BLaER1 (cell line): ENCODE results near the gene DISC1.

ENCODE experiments used
- H3K27ac ChIP-seq: shearing (Covaris generic); formaldehyde crosslinking; 2 replicates; pipeline ENCODE4 v1.8.1; 2022
- H3K27me3 ChIP-seq: shearing (Covaris generic); formaldehyde crosslinking; 2 replicates; pipeline ENCODE4 v1.8.1; 2022
- H3K36me3 ChIP-seq: shearing (Covaris generic); formaldehyde crosslinking; 2 replicates; pipeline ENCODE4 v1.8.1; 2022
- H3K4me1 ChIP-seq: shearing (Covaris generic); formaldehyde crosslinking; 2 replicates; pipeline ENCODE4 v1.8.1; 2022
- H3K4me2 ChIP-seq: shearing (Covaris generic); formaldehyde crosslinking; 2 replicates; pipeline ENCODE4 v1.8.1; 2022
- H3K4me3 ChIP-seq: shearing (Covaris generic); formaldehyde crosslinking; 2 replicates; pipeline ENCODE4 v1.8.1; 2022
- H3K9ac ChIP-seq: shearing (Covaris generic); formaldehyde crosslinking; 2 replicates; pipeline ENCODE4 v1.8.1; 2022
- H3K9me3 ChIP-seq: shearing (Covaris generic); formaldehyde crosslinking; 2 replicates; pipeline ENCODE4 v1.8.1; 2022
- H4K20me1 ChIP-seq: shearing (Covaris generic); formaldehyde crosslinking; 2 replicates; pipeline ENCODE4 v1.8.1; 2022
- Cebpa-rat ChIP-seq: shearing (Covaris generic); IDR thresholded peaks from 2 replicates; pipeline ENCODE4 v1.8.1; 2022

DISC1 gene

DNA sequence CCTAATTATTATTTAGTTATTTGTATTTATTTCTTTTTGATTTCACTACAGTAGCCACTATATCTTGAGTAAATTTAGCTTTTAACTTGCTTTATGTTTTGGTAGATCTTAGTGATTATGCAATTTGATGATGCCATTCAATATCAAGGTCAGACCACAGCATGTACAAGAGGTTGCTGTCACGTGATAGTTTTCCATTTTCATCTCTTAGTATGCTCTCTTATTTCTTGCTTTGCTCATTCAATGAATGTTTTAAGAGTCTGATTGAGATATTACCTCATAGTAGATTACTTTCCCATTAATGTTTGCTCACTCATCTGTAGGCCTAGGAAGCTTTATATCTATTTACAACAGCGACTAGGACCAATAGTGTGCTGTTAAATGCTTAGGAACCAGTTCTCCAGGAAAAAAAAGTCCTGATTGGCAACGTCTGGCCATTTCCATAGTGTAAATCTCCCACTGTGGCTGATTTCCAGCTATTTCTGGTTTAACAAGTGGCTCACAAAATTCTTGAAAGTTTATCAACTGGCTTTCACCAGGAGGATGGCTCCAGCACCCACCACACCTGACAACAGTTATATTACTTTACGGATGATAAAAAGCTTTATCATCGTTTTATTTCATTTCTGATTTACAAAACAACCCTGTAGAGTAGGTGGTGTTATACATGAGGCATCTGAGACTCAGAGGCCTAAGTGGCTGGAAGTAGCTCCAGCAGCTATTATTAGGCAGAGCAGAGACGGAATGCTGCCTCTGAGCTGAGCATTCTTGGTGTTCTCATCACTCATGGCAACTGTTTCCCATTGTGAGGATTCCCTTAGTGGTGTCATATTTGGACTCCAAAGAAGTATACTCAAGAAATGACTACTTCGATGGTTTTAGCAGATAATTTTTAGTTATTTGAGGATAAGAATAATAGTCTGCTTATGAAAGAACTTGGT is 235.2 kb downstream of the DISC1 start:
- TF ChIP-seq Cebpa-rat, result no peak
- Histone ChIP-seq H3K4me1 (no peaks in the 10 kb centered on the region), H3K4me2 (no peak overlapping the region), H3K36me3 (no peaks in the 10 kb centered on the region), H3K9me3 (no peaks in the 10 kb centered on the region), H3K9ac (no peak overlapping the region), H3K27ac (no peak overlapping the region), H3K4me3 (no peak overlapping the region), H4K20me1 (no peaks in the 10 kb centered on the region), H3K27me3 (no peaks in the 10 kb centered on the region)

DNA sequence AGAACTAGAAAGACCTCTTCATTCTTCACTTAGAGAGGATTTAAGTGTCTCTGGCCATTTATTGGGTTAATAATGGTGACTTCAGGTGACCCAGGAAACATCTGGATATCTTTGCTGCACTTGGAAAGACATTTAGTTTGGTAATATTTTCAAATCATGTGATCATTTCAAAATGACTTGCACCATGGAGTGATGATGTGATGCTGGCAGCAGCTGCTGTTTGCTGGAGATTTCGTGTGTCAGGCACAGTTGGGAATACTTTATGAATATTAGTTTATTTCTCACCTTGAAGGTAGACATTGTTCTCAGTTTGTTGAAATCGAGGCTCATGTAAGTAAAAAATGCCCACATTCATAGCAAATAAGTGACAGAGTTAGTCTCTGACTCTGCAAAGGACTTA is 236.0 kb downstream of the DISC1 start:
- Histone ChIP-seq H3K9ac (no peak overlapping the region), H3K4me2 (no peak overlapping the region), H3K36me3 (no peaks in the 10 kb centered on the region), H3K27ac (no peak overlapping the region), H3K4me1 (no peaks in the 10 kb centered on the region), H3K9me3 (no peaks in the 10 kb centered on the region), H3K27me3 (no peaks in the 10 kb centered on the region), H3K4me3 (no peak overlapping the region), H4K20me1 (no peaks in the 10 kb centered on the region)
- TF ChIP-seq Cebpa-rat, result no peak

DNA sequence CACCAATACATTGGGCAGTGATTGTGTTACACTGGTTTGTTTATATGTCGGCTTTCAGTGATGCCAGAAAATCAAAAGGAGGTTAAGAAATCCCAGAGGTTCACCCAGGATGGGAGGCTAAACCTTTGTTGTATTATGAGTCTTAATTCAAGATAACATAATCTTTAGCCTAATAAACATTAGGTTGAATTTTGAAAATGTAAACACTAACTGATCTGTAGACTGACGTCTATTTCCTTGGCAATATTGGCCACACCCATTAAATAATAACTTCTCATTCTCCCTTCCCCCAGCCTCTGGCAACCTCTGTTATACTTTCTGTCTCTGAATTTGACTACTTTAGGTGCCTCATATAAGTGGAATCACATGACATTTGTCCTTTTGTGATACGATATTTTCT is 238.7 kb downstream of the DISC1 start:
- no peaks in the 10 kb centered on the region for H3K9me3 ChIP-seq
- no peaks in the 10 kb centered on the region for H4K20me1 ChIP-seq
- peaks cover 9% of the 10 kb centered on the region; the same call in 1 of the 2 replicates for H3K4me1 ChIP-seq
- no peak overlapping the region for H3K4me2 ChIP-seq
- no peak overlapping the region for H3K9ac ChIP-seq
- no peak for TF ChIP-seq Cebpa-rat
- H3K27me3 ChIP-seq, result no peaks in the 10 kb centered on the region
- no peak overlapping the region for H3K4me3 ChIP-seq
- H3K36me3 ChIP-seq, result no peaks in the 10 kb centered on the region
- H3K27ac ChIP-seq, result no peak overlapping the region

DNA sequence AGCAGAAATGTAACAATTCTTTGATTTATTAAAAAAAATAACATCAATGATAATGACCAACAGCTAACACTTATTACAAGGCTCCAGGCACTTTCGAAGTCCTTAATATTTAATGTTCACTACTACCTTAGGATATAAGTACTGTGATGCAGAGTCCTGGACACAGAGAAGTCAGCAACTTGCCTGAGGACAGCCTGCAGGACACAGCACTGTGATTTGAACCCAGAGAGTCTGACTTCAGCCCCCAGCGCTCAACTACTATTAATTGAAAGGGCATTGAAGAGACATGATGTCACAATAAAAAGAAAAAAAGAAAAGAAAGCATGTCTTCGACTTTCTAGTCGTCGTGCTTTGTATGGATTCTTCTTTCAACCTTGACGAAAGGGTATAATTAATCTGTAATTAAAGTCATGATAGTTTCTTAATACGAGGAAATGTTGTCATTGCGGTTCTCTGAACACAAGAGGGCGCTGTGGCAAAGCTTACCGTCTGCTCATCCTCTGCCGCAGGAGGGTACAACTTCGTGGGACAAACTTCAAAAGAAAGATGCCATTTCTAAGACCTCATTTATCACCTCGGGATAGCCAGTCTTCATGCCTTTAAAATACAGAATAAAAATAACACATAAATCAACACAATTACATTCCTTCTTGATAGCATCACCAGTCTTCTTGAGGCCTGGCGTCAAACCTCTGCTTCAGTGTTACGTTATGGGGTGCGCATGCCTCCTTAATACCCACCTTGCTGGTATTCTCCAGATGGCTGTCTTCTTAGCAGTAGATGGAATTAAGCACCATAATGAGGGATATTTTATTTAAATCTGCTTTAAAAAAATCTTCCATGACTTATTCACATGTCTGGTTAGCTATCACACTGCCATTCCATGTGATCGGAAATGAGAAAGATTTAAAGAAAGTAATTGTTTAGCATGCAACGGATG is 240.1 kb downstream of the DISC1 start:
- Histone ChIP-seq H3K9ac (no peak overlapping the region), H3K27me3 (no peaks in the 10 kb centered on the region), H3K4me3 (no peak overlapping the region), H3K4me1 (peaks cover 16% of the 10 kb centered on the region), H3K27ac (no peak overlapping the region), H3K36me3 (no peaks in the 10 kb centered on the region), H3K4me2 (no peak overlapping the region), H4K20me1 (no peaks in the 10 kb centered on the region), H3K9me3 (no peaks in the 10 kb centered on the region)
- TF ChIP-seq Cebpa-rat, result no peak

DNA sequence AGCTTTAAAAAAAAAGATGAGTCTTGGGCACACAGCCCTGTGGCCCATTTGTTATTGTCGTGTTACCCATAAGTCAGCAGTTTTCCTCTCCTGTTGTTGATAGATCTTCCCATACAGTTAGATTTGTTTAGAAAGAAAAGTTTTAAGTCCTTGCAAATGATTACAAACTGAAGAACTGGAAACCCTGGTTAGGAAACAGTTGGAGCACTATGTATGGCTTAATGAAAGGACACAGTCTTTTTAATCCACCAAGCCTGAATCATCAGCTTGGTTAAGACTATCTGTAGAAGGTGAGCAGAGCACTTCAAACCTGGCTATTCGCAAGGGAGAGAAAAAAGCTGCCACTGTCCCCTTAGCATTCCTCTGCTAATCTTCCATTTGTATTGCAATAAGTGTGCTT is 241.0 kb downstream of the DISC1 start:
- Histone ChIP-seq H3K36me3 (no peaks in the 10 kb centered on the region), H3K4me1 (peaks cover 25% of the 10 kb centered on the region)
- TF ChIP-seq Cebpa-rat, result no peak

DNA sequence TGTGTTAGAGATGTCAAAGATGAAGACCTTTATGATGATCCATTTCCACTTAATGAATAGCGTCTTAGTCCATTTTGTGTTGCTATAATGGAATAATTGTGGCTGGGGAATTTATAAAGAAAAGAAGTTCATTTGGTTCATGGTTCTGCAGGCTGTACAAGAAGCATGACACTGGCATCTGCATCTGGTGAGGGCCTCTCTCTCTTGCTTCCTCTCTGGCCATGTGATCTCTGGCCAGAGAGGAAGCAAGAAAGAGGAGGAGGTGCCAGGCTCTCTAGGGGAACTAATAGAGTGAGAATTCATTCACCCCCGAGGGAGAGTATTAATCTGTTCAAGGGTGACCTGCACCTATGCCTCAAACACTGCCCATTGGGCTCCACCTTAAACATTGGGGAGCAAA is 242.8 kb downstream of the DISC1 start:
- Histone ChIP-seq H3K4me2 (no peak overlapping the region; the same call in 1 of the 2 replicates), H3K36me3 (peaks cover 6% of the 10 kb centered on the region; the same call in 1 of the 2 replicates), H3K9me3 (no peaks in the 10 kb centered on the region), H4K20me1 (no peaks in the 10 kb centered on the region), H3K9ac (no peak overlapping the region), H3K27ac (no peak overlapping the region), H3K4me1 (peaks cover 25% of the 10 kb centered on the region), H3K4me3 (no peak overlapping the region), H3K27me3 (no peaks in the 10 kb centered on the region)
- no peak for TF ChIP-seq Cebpa-rat

More for the DNA sequence above, 241.0 kb downstream of the DISC1 start:
- Histone ChIP-seq H3K27ac (no peak overlapping the region), H4K20me1 (no peaks in the 10 kb centered on the region), H3K9me3 (no peaks in the 10 kb centered on the region), H3K4me3 (no peak overlapping the region), H3K27me3 (no peaks in the 10 kb centered on the region), H3K9ac (no peak overlapping the region), H3K4me2 (no peak overlapping the region)

DNA sequence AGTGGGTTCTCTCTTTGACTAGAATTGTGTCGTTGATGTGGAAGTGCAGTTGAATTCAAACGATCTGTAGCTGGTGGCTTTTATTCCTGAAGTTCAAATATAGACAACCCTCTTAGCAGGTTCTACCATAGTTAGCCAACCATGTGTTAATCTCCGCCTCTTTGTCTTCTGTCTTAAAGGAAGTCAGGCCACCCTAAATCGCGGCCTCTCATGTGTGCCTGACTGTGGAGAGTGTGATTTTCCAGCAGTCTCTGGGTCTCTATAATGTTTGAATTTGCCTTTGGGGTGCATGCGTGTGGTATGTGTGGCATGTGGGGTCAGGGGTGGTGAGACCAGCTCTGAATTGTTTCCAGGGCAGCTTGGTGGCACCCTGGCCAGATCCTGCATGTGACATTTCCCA is 244.9 kb downstream of the DISC1 start:
- Histone ChIP-seq H3K27me3 (no peaks in the 10 kb centered on the region), H4K20me1 (no peaks in the 10 kb centered on the region), H3K27ac (no peak overlapping the region), H3K9me3 (peaks cover 13% of the 10 kb centered on the region; the same call in 1 of the 2 replicates), H3K36me3 (peaks cover 21% of the 10 kb centered on the region; the same call in 1 of the 2 replicates), H3K4me1 (peaks cover 25% of the 10 kb centered on the region), H3K4me3 (no peak overlapping the region), H3K4me2 (peak overlapping the region; percentile 65), H3K9ac (no peak overlapping the region)
- no peak for TF ChIP-seq Cebpa-rat

DNA sequence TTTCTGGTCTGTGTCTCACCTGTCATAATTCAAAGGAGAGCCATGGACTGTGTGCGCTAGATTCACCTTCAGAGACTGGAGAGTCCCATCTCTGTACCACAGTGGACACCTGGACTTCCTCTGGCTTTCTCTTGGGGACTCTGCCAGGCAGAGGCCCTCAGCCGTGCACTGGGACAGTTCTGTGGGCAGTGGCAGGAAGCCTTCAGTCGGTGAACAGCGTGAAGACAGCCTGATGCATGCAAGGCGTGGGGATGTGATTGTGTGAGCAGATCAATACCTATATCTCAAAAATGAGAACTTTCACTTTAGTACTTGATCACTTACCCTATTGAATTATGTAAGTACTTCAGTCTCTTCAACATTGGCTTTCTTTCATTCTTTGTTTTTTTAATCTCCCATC is 245.3 kb downstream of the DISC1 start:
- Histone ChIP-seq H3K36me3 (peaks cover 22% of the 10 kb centered on the region; the same call in 1 of the 2 replicates), H3K4me1 (peaks cover 25% of the 10 kb centered on the region), H3K4me2 (peak overlapping the region; percentile 65), H3K4me3 (no peak overlapping the region), H4K20me1 (no peaks in the 10 kb centered on the region), H3K27me3 (no peaks in the 10 kb centered on the region), H3K9ac (no peak overlapping the region), H3K9me3 (peaks cover 14% of the 10 kb centered on the region; the same call in 1 of the 2 replicates), H3K27ac (no peak overlapping the region)
- TF ChIP-seq Cebpa-rat, result no peak

DNA sequence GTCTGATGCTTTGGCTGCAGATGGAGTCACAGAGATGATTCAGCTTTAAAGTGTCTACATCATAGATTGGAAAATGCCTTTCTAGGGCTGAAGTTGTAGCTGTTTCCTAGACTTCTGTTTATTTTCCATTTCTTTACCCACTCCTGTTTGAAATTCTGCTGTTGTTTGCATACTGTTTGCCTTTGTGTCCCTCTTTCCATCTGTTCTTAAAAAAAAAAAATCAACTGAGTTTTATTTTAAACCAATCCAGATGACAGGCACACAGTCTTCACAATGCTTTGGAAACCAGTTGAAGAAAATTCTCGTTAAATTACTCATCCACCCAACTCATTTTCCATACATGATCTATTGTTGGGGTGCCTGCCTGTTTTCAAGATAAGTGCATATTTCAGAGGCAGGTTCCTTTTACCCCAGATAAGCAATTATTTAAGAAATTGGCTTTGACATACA is 245.9 kb downstream of the DISC1 start:
- Histone ChIP-seq H3K4me1 (peaks cover 25% of the 10 kb centered on the region), H3K4me3 (no peak overlapping the region), H3K36me3 (peaks cover 22% of the 10 kb centered on the region; the same call in 1 of the 2 replicates), H3K4me2 (peak overlapping the region; percentile 65; the same call in 1 of the 2 replicates), H3K9me3 (peaks cover 14% of the 10 kb centered on the region; the same call in 1 of the 2 replicates), H4K20me1 (no peaks in the 10 kb centered on the region), H3K9ac (no peak overlapping the region), H3K27me3 (no peaks in the 10 kb centered on the region), H3K27ac (no peak overlapping the region)
- no peak for TF ChIP-seq Cebpa-rat
